ENCODE measurements around the gene LRRTM2.

Gene LRRTM2

GRCh38 chr5:138884094-138884493, 9.0 kb upstream of the LRRTM2 start:
- no peak for DNase-seq (ENCODE audit: low read depth)
- no peak overlapping the region for H3K4me3 ChIP-seq (ENCODE audit: low read length)
- no peak for TF ChIP-seq CTCF (conservative IDR thresholded peaks at IDR 0.05; ENCODE audit: low read depth, low read length)

GRCh38 chr5:138883211-138883610, 8.1 kb upstream of the LRRTM2 start:
- no peak for DNase-seq (ENCODE audit: low read depth)
- no peak for TF ChIP-seq CTCF (conservative IDR thresholded peaks at IDR 0.05; ENCODE audit: low read depth, low read length)

DNA sequence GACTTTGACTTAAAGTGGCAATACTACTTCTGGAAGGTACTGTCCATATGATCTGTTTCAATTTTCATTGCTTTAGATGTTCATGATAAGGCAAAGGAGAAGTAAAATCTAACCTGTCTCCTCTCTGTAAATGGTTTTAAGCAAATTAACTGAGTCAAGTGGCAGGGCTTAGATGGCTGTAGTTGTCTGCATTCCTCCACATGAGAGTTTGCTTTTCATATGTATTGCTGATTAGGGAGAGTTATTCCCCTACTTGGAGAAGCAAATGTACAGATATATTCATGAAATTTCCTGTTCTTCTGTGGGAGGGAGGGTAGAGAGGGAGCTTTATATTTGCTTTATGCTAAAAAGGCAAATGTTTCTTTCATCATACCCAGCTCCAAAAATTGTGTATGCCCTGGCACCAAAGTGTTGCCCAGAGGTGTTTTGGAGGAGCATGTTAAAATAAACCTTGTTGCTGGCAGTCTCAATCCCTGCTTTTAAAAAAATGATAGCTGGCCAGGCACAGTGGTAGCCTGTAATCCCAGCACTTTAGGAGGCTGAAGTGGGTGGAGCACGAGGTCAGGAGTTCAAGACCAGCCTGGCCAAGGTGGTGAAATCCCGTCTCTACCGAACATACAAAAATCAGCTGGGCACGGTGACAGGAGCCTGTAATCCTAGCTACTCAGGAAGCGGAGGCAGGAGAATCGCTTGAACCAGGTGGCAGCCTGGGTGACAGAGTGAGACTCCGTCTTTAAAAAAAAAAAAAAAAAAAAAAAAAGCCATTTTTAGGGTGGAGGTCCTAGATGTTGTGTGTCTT, 3.5 kb upstream of the LRRTM2 start:
- TF ChIP-seq CTCF (conservative IDR thresholded peaks at IDR 0.05; ENCODE audit: low read depth, low read length) = no peak
- no peak for DNase-seq (ENCODE audit: low read depth)
- H3K4me3 ChIP-seq (ENCODE audit: low read length) = no peak overlapping the region

More at GRCh38 chr5:138883211-138883610, 8.1 kb upstream of the LRRTM2 start:
- H3K4me3 ChIP-seq (ENCODE audit: low read length) = no peak overlapping the region

DNA sequence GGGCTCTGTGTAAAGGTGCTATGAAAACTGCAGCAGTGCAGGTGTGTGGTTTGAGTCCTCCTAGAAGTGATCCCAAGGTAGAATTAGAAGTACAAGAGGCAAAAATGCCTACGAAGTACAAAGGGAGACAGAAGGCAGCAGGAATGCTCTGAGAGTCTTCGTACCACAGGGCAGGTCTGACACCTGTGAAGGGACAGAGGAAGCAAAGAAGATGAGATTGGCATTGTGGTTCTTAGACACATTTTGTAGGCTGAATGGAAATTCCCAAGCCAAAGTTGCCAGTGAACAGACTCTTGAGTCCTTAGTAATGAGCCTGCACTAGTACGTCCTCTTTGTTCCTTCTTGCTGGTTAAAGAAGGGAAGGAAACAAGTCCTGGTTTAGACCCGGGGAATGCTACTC, 1.7 kb upstream of the LRRTM2 start:
- no peak for TF ChIP-seq CTCF (conservative IDR thresholded peaks at IDR 0.05; ENCODE audit: low read depth, low read length)
- H3K4me3 ChIP-seq (ENCODE audit: low read length) = no peak overlapping the region
- DNase-seq (ENCODE audit: low read depth) = no peak

DNA sequence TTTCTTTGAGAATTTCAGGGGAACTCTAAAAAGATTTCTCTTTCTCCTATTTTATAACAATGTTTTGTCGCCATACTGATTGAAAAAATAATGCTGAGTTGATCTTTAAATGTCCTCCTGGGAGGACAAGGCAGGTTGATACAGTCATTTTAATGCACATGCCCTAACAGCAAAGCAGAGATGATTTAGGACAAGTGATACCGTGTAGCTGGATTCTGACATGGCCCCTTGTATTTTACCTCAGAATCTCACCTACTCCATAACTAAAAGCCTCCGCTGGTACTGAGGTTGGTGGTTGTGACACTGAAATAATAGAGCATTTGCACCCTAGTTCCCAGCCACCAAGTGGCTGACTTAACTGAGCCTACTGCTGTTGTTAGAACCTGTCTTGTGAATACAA, 811 bp upstream of the LRRTM2 start:
- no peak for TF ChIP-seq CTCF (conservative IDR thresholded peaks at IDR 0.05; ENCODE audit: low read depth, low read length)
- no peak overlapping the region for H3K4me3 ChIP-seq (ENCODE audit: low read length)
- no peak for DNase-seq (ENCODE audit: low read depth)

- TF ChIP-seq CTCF (conservative IDR thresholded peaks at IDR 0.05; ENCODE audit: low read depth, low read length) = no peak
- peak overlapping the region; percentile 40 for H3K4me3 ChIP-seq (ENCODE audit: low read length)
These were observed 379 bp upstream of the LRRTM2 start for GRCh38 chr5:138875552-138875875.

GRCh38 chr5:138874241-138874640, 894 bp downstream of the LRRTM2 start:
- H3K4me3 ChIP-seq (ENCODE audit: low read length) = peak overlapping the region; percentile 40
- DNase-seq (ENCODE audit: low read depth) = no peak
- TF ChIP-seq CTCF (conservative IDR thresholded peaks at IDR 0.05; ENCODE audit: low read depth, low read length) = no peak

More at GRCh38 chr5:138875552-138875875, 379 bp upstream of the LRRTM2 start:
- no peak for DNase-seq (ENCODE audit: low read depth)

Data from retinal pigment epithelial cell (primary cell).